Measurements from ENCODE around the gene ZBTB7C.

The ZBTB7C gene

GRCh38 chr18:48024009-48024512, 385.1 kb downstream of the ZBTB7C start:
- no peak overlapping the region for H3K4me3 Mint-ChIP-seq
- no peaks in the 10 kb centered on the region for H3K9me3 Mint-ChIP-seq
- no peak for TF ChIP-seq CTCF (IDR thresholded peaks at IDR 0.05; ENCODE audit: unreplicated experiment in 3 of 3)
- H3K27me3 Mint-ChIP-seq (ENCODE audit: low read depth) = peaks cover 13% of the 10 kb centered on the region
- peaks cover 71% of the 10 kb centered on the region for H3K4me1 Mint-ChIP-seq
- H3K36me3 Mint-ChIP-seq (ENCODE audit: low read depth) = peaks cover 3% of the 10 kb centered on the region
- H3K27ac Mint-ChIP-seq = peak overlapping the region; percentile 36 to 79 (median 73)

GRCh38 chr18:48023334-48024008, 385.7 kb downstream of the ZBTB7C start:
- H3K27ac Mint-ChIP-seq = peak overlapping the region; percentile 36 to 79 (median 73)
- no peak overlapping the region for H3K4me3 Mint-ChIP-seq
- peaks cover 17% of the 10 kb centered on the region for H3K27me3 Mint-ChIP-seq (ENCODE audit: low read depth)
- TF ChIP-seq CTCF (IDR thresholded peaks at IDR 0.05; ENCODE audit: unreplicated experiment in 3 of 3) = peak; percentile 52 to 55 (median 55)
- H3K9me3 Mint-ChIP-seq = no peaks in the 10 kb centered on the region
- H3K36me3 Mint-ChIP-seq (ENCODE audit: low read depth) = peaks cover 3% of the 10 kb centered on the region
- H3K4me1 Mint-ChIP-seq = peaks cover 70% of the 10 kb centered on the region

GRCh38 chr18:48022531-48023329, 386.5 kb downstream of the ZBTB7C start:
- Mint-ChIP-seq H3K4me1 (peaks cover 64% of the 10 kb centered on the region), H3K9me3 (no peaks in the 10 kb centered on the region), H3K27ac (peak overlapping the region; percentile 36 to 79 (median 73)), H3K4me3 (peak overlapping the region in 1 of 3 experiments; percentile 13), H3K27me3 (ENCODE audit: low read depth) (peaks cover 17% of the 10 kb centered on the region), H3K36me3 (ENCODE audit: low read depth) (peaks cover 3% of the 10 kb centered on the region)
- peak; percentile 45 to 65 (median 49) for TF ChIP-seq CTCF (IDR thresholded peaks at IDR 0.05; ENCODE audit: unreplicated experiment in 3 of 3)

- Mint-ChIP-seq H3K4me1 (peaks cover 64% of the 10 kb centered on the region), H3K36me3 (ENCODE audit: low read depth) (no peaks in the 10 kb centered on the region), H3K27ac (peak overlapping the region; percentile 43 to 85 (median 46)), H3K27me3 (ENCODE audit: low read depth) (peaks cover 21% of the 10 kb centered on the region), H3K9me3 (no peaks in the 10 kb centered on the region), H3K4me3 (no peak overlapping the region)
- TF ChIP-seq CTCF (IDR thresholded peaks at IDR 0.05; ENCODE audit: unreplicated experiment in 3 of 3) = no peak
Observed at GRCh38 chr18:48022021-48022420, 387.2 kb downstream of the ZBTB7C start.

GRCh38 chr18:48021273-48021914, 387.8 kb downstream of the ZBTB7C start:
- peaks cover 63% of the 10 kb centered on the region for H3K4me1 Mint-ChIP-seq
- H3K36me3 Mint-ChIP-seq (ENCODE audit: low read depth) = no peaks in the 10 kb centered on the region
- peaks cover 21% of the 10 kb centered on the region for H3K27me3 Mint-ChIP-seq (ENCODE audit: low read depth)
- no peak overlapping the region for H3K4me3 Mint-ChIP-seq
- H3K9me3 Mint-ChIP-seq = peaks cover 2% of the 10 kb centered on the region
- peak overlapping the region; percentile 43 to 85 (median 46) for H3K27ac Mint-ChIP-seq
- no peak for TF ChIP-seq CTCF (IDR thresholded peaks at IDR 0.05; ENCODE audit: unreplicated experiment in 3 of 3)

Measured in nephron (organoid).